AG08395 (cell line): ENCODE results near the gene FCRLA.
A peak's percentile ranks its signal among the peaks of the same experiment; 100 is the strongest.

ENCODE experiments used
- DNase-seq: peaks from one replicate; pipeline ENCODE4 v3.0.0; 2012; ENCODE audit warnings: mixed read lengths, low spot score

The FCRLA gene

DNA sequence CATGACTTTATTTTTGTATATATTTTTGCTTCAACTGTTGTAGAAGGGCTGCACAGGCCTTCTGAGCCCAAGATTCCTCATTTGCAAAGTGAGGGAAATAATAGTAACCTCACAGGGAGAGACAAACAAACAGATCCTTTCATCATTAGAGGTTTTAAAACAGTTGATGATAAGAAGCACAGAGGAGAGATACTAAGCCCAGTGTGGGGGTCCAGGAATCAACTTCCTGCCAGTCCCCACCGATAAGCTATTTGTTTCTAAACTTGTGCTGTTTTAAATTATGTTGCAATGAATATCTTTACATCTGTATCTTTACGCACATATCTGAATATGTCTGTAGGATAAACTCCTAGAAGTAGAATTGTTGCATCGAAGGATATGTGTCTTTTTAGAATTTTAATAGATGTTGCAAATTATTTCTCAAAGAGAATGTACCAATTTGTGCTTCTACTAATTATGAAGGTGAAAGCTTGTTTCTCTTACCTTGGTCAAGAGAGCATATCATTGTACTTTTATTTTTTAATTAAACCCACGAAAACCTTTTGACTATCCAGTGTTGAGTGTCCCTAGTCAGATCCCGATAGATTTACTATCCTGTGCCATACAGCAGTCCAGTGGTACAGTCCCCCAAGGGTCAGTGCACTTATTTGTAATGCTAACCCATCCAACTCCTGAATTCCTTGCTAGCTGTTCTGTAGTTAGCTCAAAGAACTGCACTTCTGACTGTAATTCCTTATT lies 25.1 kb downstream of the FCRLA start:
- no peak for DNase-seq

DNA sequence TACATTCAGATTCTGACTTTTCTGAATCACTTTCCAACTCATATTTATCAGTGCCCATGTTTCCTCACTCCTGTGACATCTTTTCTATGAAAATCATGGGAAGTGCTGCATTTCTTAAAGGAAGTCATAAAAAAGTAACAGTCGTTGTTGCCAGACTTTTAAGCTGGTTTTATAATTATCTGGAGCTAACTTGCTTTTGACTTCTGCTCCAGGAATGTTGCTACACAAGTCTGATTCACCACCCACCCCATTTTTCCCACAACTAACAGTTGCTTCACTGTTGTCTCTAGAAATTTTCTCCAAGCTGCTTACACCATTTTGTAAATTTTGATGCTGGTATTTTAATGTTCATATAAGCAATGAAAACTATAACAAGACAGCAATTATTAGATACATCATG lies 26.5 kb downstream of the FCRLA start:
- peak; percentile 81 for DNase-seq

DNA sequence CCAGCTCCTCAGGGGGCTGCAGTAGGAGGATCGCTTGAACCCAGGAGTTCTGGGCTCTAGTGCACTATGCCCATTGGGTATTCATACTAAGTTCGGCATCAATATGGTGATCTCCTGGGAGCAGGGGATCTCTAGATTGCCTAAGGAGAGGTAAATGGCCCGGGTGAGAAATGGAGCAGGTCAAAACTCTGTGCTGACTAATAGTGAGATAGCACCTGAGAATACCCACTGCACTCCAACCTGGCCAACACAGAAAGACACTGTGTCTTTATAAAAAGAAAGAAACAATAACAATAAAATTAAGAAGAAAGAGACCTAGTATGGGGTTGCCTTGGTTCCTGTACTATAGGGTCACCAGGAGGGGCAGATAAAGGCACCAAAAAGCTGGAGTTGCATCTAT lies 28.8 kb downstream of the FCRLA start:
- DNase-seq, result no peak

DNA sequence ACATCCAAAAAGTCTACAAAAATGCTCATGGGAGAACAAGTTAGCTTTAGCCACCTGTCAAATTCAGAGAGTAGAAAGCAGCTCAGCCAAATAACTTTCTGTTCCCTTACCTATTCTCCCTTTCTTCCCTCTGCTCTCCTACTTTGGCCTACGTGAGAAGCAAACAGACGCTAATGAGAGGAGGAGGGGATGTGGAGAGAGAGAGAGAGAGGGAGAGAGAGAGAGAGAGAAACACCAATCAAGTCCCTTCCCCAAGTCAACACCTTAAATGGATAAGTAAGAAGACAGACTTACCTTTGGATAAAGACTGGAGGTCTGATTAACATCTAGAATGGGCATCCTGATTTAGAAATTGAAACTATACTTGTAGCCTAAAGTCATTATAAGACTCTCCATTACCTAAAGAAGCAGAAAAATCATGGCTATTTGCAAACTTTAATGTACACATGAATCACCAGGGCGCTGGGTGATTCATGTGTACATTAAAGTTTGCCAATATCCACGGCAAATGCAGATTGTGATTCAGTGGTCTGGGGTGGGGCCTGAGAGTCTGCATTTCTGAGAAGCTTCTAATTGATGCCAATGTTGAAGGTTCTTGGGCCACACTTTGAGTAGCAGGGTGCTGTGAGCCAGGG lies 29.4 kb downstream of the FCRLA start:
- no peak for DNase-seq

DNA sequence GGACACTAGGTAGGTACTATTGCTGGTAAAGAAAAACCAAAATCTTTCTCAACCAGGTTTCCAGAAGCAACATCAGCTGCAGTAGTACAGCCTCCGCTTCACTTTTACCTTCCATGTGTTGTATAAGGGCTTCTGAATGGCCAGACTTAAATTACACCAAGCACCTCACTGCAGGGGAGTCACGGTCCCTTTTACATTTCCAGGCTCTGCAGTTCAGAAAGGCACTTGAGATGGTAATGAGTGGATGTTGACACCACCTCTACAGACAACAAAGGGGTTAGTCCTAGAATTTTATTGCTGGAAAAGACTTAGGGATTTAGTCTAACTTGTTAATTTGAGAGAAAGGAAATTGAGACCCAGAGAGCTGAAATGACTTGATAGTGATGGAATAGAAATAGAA lies 30.6 kb downstream of the FCRLA start:
- no peak for DNase-seq

DNA sequence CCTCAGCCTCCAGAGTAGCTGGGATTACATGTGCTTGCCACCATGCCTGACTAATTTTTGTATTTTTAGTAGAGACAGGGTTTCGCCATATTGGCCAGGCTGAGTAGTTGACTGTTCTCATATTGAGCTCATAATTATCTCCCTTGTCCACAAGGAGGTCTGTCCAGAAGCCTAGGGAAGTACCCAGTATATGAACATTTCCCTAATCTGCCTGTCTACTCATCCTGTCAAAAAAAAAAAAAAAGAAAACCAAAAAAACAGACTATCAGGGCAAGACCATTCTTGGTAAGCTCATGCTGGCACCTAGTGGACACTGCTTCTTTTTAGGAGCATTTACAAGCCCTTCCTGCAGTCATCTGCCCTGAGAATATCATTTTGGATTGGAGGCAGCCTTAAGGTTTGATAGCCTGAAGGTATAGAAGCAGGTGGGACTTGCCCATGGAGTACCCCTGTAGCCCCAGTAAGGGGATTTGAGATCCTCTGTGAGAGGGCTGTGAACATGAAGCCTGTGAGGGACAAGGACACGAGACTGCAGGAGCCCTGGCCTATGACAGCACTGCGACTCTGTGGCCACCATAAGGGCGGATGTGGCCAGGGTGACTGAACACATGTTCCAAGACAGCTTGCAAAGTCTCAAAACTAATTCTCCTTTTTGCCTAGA lies 31.7 kb downstream of the FCRLA start:
- peak; percentile 71 for DNase-seq

DNA sequence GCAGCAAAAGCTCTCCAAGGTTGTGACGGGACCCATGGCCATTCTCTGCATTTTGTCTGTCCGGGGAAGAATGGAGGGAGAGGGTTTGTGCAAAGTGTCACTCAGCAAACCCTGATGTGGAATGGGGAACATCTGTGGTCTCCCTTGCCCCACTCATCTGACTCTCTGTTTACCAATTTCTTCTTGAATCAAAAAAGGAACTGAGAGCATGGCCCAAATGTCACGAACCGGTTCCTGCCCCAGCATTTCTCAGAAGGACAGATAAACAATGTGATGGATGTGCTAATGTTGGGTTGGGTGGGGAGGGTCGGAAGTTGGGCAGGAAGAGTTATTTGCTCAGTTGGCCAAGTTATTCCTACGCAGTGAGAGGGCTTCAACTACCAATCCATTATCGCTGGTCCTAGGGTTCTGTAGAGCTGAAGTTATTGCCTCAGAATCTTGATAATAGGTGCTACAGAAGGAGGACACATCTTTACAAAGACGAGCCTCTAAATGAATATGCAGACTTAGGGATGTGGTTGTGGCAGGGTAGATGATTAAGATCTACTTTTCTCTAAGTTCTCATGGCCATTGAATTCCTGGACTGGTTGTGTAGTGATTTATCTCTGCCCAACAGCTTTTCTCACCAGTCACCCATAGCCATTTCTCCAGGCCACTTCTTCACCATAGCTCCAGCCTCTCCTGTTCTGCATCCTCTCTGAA lies 33.0 kb downstream of the FCRLA start:
- DNase-seq, result no peak

DNA sequence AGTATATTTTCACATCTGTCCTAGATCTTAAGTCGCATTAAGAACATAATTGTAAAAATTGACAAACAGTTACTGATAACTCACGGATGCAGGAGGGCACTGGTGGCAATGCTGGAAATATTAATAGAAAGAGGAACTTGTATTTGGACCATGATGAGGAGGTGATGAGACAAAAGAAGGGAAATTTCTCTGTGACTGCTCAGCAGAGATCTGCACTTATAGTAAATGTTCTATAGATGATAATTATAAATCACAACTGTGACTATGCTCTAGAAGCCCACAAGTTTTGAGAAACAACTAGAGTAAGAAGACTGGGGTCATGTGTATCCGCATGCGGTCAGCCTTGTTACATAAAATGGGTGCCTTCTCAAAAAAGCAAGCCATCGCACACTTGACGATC lies 33.9 kb downstream of the FCRLA start:
- no peak for DNase-seq

DNA sequence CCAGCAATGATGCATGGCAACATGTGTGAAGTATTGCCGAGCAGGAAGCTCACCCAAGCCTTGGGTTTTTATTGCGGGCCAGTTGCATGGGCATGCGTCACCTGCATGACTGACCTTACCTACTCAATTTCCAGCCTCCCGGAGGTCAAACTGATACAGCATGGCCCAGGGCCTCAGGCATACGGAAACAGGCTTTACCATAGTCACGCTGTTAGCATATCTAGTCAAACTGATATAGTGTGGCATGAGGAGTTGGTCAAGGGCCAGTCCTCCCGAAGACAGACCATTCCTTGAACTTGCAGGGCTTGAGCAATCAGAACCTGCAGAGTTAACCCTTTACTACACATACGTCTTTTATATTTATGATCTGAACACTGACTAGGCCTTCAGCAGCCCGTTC lies 36.2 kb downstream of the FCRLA start:
- no peak for DNase-seq

DNA sequence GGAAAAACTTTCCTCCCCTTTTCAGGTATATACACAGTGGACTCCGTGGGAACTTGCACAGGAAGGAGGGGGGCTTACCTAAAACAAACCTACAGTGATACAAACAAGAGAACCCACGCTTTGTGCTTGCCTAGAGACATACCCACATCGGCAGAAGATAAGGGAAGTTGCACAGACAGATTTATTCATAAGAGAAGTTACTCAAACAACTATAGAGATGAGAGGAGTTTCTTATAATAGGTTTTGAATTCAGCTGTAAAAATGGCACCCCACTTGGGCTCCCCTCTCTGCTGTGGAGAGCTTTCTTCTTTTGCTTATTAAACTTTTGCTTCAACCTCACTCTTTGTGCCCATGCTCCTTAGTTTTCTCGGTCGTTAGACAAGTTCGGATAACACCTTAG lies 40.8 kb downstream of the FCRLA start:
- DNase-seq, result no peak

DNA sequence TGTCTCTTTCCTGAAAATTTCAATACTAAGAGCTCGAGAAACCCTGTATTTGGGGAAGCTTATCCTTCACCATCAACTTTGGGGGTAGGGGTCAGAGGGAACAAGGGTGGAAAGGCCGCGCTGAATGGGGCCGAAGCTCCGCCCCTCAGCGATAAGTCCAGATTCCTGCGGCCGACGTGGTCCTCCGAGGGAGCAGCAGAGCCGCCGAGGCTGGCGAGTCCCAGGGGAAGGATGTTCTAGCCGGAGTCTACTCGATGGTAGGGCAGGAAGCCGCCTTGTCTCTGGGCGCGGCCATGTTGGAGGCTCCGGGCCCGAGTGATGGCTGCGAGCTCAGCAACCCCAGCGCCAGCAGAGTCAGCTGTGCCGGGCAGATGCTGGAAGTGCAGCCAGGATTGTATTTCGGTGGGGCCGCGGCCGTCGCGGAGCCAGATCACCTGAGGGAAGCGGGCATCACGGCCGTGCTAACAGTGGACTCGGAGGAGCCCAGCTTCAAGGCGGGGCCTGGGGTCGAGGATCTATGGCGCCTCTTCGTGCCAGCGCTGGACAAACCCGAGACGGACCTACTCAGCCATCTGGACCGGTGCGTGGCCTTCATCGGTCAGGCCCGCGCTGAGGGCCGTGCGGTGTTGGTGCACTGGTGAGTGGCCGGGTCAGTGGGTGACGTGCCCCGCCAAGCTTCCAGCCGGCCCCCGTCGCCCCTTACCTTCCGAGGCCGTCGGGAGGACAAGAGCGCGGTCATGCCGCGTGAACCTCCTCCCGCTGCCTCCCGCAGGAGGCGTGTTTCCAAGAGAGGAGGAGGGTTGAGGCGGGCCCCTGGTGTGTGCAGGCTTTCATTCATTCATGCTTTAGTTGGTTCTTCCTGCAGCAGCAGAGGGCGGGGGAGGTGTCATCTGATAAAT lies 42.7 kb downstream of the FCRLA start, which contains the start of gene DUSP12:
DUSP12 (plus strand) TSS at position 278 of the 899 bp plus-strand sequence; CDS start at position 294, 16 bp downstream.
- peak; percentile 96 for DNase-seq

DNA sequence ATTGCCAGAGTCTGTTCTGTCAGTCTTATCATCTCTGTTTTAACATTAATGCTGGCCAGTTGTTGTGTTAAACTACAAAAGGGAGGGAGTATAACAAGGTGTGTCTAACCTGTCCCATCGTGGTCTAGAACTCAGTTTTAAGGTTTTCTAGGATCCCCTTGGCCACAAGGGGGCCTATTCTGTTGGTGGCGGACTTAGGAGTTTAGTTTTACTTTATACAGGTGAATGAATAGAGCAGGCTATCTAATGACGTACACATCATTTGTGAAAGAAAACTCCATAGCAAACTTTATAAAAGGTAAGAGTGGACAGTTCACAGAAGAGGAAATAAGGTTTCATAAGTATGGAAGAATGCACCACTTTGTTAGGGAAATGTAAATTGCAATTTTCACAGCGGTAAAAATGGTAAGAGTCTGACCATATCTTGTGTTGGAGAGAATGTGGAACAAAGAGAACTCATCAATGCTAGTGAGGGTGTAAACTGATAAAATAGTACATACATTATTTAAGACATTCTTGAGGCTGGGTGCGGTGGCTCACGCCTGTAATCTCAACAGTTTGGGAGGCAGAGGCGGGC lies 56.6 kb downstream of the FCRLA start:
- no peak for DNase-seq
